HG02642 (cell line): Measurements from ENCODE around the gene CYB5R2.
A peak's percentile ranks its signal among the peaks of the same experiment; 100 is the strongest.

ENCODE experiments used
- ATAC-seq: cut with Tn5 transposase; IDR thresholded peaks from one replicate; pipeline ENCODE4 v1.9.1; 2021; ENCODE audit warnings: mild to moderate bottlenecking; ENCODE audit not compliant: unreplicated experiment, poor library complexity

The CYB5R2 gene

DNA sequence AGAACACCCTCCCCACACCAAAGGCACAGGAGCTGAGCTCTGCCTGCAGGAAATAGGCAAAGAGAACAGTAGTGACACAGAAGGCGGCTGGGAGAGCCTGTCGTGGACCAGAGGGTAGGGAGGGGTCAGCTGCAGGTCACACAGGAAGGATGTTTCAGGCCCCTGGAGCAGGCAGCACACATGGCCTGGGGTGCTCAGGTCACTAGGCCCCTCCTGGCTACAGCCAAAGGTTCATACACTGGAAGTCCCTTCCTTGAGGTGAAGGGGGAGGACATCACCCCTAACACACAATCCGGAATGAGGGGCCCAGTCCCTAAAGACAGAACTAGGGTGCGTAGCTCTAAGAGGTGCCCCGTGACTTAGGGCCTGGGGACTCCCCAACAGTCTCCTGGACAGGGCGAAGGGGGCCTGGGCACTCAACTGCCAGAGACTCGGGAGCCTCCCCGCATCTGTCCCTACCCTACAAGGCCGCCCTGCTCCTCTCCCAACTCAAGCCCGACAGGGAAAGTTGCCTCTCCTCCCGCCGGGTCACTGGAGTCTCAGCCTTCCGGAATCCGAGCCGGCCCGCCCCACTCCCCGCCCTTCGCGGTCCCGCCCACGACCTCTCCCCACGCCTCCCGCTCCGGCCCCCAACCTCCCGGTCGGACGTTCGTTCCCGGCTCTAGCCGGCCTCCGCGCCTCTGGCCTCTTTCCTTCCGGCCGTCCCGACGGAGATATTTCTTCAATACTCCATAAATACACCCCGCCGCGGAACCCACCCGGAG lies at the start of gene CYB5R2:
Gene CYB5R2, minus strand, starts transcription at position 541 of the 764 bp plus-strand sequence. CDS start 675 bp downstream, outside the sequence.
- ATAC-seq = peak; percentile 41

DNA sequence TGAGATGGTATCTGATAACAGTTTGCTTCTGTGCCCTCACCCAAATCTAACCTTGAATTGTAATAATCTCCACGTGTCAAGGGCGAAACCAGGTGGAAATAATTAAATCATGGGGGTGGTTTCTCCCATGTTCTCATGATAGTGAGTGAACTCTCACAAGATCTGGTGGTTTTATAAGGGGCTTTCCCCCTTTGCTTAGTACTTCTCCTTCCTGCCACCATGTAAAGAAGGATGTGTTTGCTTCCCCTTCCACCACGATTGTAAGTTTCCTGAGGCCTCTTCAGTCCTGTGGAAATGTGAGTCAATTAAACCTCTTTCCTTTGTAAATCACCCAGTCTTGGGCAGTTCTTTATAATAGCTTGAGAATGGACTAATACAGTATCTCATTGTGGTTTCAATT lies 41.5 kb upstream of the CYB5R2 start:
- no peak for ATAC-seq

DNA sequence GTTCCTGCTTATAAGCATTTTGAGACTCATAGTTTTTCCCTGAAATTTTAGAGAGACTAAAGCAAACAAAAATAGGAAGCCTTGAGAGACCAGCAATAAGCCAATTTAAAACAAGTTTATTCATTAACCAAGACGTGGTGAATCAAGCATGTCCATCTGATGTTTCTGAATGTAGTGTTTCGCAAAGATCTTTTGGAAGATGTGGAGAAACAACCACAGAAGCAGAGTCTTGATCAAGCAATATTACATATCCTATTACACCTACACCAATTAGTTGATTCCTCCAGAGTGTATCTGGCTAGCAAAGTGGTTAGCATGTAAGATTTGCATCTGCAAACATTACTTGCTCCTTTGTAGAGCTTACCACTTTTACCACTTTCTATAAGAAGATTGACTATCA lies 33.1 kb upstream of the CYB5R2 start, which contains the start of gene OVCH2:
Gene OVCH2, minus strand, starts transcription at position 101 of the 400 bp plus-strand sequence. Its CDS starts 83 bp downstream, at position 18.
- no peak for ATAC-seq

DNA sequence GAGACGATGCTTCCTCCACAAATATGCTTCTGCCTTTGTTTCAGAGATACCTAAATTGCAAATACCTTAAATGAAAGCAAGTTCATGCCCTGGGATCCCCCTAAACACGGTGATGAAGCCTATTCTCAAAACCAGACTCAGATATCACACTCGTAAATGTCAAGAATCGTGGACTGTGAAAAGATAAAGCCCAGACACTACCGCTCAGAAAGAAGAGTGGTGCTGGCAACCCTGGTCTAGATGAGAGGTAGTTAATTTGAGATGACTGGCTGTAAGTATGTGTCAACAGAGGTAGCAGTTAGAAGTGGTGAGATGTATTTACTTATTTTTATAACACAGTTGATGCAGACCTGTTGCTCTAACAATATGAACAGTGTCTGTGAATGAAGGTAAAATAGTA lies 30.4 kb upstream of the CYB5R2 start:
- no peak for ATAC-seq

DNA sequence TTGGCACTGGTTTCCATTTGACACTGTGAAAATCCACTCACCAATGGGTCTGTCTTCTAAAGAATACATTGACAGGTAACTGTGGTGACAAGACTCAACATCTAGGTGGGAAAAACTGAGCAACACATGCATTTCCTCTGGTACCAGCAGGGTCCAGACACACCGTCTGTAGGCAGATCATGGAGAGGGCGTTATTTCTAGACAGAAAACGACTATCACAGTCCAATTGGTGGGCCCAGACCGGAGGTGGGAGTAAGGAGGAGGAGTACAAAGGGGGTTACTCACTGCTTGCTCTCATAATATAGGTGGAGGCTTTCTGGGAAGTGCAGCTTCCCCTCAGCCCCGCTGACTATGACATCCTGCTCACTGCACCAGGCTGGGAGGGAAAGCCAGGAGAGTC lies 23.1 kb upstream of the CYB5R2 start:
- no peak for ATAC-seq

DNA sequence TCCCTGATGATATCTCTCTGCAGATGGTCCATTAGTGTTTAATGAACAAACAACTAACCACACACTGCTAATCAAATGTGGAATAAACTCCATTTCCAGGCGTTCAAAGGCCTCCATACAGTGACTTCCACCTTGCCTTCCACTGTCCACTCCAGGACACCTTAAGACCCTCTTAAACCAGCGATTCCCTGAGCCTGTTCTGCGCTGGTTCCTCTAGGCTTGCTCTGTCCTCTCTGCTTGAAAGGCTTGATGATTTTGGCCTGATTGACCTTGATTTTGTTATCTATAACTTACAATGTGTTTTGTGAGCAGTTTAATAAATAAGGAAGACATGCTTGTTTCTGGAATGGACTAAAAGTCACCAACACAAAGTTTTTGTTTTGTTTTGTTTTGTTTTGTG lies 20.9 kb upstream of the CYB5R2 start:
- no peak for ATAC-seq

DNA sequence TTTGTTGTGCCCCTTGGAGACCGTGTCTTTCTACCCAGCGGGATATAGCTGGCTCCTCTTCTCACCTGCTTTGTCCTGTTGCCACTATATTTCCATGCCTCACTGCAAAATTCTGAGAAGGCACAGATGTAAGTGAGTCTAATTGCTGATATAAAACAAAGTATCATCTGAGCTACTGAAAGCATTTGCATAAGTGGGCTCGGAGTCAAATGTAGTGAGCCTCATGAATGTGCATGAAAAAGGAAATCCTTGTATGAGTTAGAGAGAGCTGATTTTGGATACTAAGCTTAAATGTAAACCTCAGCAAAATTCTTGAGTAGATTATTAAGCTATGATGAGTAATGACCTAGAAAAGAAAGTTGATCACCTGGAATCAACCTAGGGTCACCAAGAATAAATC lies 19.1 kb upstream of the CYB5R2 start:
- ATAC-seq = no peak

DNA sequence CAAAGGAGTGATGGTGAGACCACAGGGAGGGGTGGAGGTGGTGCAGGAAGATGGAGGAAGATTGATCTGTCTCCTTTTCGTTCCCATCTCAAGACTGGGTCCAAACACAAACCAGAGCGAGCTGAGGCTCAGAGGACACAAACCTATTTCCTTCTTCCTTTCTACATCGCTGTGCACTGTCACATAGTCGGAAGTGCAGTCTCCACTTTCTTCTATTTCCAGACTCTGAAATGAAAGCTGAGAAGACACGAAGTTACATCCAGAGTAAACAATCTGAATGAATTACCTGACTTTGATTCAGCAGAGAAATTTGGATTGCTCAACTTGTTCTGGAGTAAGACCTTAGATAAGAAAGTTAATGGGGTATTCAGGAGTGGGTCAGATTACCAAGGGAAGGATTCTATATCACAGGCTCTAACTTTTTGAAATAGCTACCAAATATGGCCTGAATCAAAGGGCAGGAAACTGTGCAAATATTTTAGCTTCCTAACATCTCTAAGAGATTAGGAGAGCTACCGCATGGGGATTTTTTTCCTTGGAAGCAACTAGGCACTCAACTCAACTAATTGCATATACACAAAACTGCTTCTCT lies 18.6 kb upstream of the CYB5R2 start:
- no peak for ATAC-seq

DNA sequence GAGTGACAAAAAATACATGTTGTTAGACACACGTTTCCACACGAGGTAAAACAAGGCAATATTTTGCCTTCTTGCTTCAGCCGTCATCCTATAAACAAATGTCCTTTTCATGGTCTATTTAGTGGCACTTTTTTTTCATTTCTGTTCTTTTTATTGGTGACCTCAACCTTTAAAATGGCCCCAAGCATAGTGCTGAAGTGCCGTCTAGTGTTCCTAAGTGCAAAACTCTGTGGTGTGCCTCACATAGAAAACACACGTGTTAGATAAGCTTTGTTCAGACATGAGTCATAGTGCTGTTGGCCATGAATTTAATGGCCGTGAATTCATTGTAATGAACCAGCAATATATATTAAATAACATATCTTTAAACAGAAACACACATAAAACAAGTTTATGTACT lies 17.3 kb upstream of the CYB5R2 start:
- no peak for ATAC-seq

DNA sequence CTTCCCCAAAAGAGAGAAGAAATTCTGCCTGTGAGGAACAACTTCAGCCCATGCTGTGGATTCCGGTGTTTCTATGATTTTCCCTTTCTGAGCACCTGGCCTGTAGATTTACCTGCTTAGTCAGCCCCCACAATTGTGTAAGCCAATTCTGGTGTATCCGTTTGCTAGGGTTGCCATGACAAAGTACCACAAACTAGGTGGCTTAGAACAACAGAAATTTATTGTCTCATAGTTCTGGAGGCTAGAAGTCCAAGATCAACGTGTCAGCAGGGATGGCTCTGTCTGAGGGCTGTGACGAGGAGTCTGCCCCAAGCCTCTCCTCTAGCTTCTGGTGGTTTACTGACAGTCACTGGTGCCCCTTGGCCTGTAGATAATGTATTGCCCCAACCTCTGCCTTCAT lies 15.9 kb upstream of the CYB5R2 start:
- no peak for ATAC-seq

DNA sequence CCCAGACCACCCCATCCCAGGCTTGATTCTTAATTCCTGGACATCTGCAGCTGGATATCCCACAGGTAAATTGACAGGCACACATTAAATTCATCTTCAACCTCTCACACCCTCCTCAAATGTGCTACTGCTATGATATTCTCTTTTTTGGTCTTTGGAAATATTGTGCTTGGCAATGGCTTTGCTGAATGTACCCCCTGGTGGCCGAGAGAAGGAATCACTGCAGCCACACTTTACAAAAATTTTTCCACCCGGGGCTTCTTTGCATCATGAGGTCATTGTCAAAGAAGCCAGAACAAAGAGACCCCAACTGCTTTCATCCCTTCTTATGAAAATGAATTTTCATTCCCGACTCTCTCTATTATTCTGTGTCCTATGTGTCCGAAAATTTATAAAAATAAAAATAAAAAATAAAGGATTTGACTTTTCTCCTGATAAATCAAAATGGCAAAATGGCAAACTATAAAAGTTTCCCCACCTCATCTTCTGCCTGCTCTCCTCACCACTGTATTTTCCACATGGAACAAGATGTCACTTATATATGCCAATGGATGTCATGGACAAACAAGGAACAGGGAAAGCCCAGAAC lies 15.0 kb upstream of the CYB5R2 start:
- peak; percentile 61 for ATAC-seq

DNA sequence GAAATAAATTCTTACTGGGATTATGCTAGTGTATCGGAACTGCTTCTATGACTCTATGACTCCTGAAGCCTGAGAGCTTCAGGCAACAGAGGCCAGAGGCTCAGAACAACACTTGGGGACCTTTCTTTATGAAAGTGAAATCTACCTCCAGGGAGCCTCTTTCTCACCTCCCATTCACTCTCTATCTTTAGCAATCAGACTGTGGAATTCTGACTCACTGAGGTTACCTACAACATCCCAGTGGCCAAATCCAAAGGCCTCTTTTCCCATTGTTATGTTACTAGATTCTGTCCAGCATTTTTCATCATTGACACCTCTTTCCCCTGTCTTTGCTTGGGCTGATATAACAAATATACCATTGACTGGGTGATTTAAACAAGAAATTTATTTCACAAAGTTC lies 14.1 kb upstream of the CYB5R2 start:
- ATAC-seq = no peak

DNA sequence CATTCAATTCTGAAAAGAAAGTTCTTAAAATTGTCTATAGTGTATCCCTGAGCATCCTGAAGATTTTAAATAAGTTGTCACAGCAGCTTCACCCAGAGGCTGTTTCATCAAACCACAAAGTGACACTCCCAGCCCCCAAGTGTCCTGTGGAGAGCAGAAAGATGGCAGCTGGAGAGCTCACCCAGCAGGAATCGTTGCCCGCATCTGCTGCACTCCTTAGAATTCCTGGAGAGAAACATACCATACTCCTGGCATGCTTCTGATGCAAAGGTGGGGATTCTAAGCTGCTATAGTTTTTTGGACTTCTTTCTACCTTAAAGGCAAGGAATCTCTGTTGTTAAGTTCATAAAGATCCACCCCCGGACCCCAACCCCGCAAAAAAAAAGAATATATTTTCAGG lies 13.5 kb upstream of the CYB5R2 start:
- ATAC-seq = no peak

DNA sequence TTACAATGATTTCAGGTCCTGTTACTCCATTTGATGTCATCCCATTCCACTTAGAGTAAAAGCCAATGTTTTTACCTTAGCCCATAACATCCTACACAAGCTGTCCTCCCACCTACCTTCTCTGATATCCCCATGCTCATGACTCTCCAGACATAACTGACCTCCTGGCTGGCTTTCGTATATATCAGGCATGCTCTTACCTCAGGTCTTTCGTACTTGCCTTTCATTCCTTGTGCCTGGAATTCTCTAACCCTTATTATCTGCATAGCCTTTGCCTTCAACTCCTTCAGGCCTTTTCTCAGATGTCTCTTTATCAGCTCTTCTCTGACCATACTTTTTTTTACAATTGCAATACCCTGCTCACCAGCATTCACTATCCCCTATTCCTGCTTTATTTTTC lies 10.3 kb upstream of the CYB5R2 start:
- no peak for ATAC-seq

DNA sequence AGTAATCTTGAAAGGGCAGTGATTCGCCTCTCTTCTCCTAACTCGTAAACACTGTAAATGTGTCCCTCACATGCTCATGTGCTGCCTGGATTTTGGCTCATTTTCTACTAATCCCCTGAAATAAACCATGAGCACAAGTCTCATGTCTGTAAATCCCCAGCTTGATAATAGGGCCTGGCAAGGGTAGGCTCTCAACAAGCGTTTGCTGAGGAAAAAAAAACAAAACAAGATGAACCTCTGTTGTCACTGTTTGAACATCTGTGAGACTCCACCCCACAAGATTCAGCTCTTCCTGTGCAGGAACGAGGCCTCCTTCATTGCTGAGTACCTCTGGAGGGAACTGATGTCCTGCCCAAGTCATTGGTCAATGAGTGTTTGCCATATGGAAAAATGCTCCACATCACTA lies 4.5 kb upstream of the CYB5R2 start:
- ATAC-seq = no peak

DNA sequence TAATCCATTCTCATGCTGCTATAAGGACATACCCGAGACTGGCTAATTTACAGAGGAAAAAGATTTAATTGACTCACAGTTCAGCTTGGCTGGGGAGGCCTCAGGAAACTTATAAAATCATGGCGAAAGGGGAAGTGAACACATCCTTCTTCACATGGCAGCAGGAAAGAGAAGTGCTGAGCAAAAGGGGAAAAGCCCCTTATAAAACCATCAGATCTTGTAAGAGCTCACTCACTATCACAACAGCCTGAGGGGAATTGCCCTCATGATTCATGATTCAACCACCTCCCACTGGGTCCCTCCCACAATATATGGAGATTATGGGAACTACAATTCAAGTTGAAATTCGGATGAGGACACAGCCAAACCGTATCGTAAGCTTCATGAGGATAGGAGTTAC lies 3.8 kb upstream of the CYB5R2 start:
- no peak for ATAC-seq

DNA sequence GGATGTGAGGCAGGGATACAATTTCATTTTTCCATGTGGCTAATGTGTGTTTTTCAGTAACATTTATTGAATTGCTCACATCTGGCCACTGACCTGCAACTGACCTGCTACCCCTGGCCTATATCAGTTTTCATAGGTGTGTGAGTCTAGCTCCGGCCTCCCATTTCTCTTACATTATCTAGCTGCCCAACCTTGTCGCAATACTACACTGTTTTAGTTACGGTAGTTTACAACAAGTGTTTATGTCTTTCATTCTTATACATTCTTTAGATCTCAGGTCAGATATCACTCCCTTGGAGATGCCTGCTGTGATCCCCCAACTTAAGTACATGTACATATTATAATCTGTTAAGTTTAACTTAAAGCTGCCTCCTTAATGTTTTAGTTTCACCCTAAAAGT lies 2.3 kb upstream of the CYB5R2 start:
- no peak for ATAC-seq

DNA sequence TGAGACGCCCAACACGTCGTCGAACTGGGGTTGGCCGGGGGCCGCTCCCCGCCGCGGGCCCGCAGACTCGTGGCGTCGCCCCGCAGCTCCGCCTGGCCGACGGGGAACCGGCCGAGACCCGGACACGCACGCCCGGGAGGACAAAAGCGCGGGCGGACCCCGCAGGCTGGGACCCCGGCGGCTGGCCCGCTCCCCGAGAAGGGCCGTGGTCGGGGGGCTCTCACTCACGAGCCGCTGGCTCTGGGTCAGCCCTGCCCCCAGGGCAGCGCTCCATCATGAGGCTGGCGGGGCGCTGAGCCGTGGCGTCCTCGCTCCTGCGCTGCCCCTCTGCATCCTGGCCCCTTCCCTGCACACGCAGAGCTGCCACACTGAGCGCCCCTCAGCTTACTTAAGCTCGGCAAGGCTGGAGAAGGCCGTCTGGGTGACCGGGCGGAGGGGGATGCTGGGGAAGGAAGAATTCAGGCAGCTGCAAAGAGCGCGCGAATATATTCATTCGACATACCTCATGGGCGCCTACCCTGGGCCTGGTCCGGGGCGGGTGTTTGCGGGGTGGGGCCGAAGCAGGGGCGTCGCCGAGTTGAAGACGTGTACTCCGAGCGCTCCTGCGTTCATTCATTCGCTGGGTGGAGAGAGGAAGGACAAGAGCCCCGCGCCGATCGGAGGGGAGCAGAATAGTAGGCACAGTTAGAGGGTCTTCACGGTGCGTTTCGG lies 579 bp upstream of the CYB5R2 start:
- ATAC-seq = peak; percentile 19

DNA sequence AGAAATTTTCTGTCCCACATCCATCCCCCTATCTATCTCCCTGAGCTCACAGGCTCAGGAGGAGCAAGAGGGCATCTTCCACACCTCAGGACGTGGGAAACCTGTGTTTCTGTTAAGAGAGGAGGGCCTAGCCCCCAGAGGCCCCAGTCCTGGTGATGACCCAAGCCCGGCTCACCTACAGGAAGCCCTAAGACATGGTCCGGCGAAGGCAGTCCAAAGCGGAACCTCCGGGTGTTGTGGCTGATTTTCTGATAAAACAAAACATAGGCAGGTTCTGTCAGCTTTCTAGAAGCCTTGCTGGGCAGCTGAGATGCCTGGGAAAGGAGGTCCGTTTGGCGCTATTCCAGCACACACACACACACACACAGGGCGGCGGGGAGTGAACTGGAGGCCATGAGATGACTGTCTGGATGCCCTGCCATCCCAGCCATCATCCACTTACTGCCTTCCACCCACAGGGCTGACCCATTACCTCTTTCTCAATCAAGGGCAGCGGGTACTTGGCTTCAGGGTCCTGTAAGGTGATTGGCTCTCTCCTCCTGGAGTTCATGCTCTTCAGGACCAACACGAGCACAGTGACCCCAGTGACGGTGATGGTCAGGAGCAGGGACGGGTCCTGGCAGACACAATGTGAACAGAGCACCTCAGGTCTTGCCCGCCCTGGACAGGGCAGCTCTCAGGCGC lies 882 bp downstream of the CYB5R2 start:
- ATAC-seq = no peak
